Smooth muscle cell (in vitro differentiated cells): Measurements from ENCODE around the gene FAM50B. TPM values are rescaled to one million over a fixed set of nuclear protein-coding genes. Genes with fewer than 3 reads are reported as not detected.

Source experiments
- DNase-seq: peaks from one replicate; lab custom pipeline; 2025; ENCODE audit not compliant: unreplicated experiment; lab: John Stamatoyannopoulos, UW
- H2AFZ ChIP-seq: fragments of 200-600 bp; sonication (generic); 2 replicates; pipeline ENCODE4 v1.6.0; 2016; ENCODE audit warnings: antibody characterized with exemption, low read depth, mild to moderate bottlenecking
- H3F3A ChIP-seq: fragments of 200-600 bp; sonication (generic); 2 replicates; pipeline ENCODE4 v1.6.0; 2017; ENCODE audit warnings: antibody characterized with exemption, low read depth
- H3K27ac ChIP-seq: fragments of 200-600 bp; sonication (generic); 2 replicates; pipeline ENCODE4 v1.5.1; 2016; ENCODE audit warnings: low read depth, mild to moderate bottlenecking
- H3K27me3 ChIP-seq: fragments of 200-600 bp; sonication (generic); 2 replicates; pipeline ENCODE4 v1.6.1; 2016; ENCODE audit warnings: low read depth, mild to moderate bottlenecking
- H3K36me3 ChIP-seq: fragments of 200-600 bp; sonication (generic); 2 replicates; pipeline ENCODE4 v1.5.1; 2016; ENCODE audit warnings: low read depth
- H3K4me1 ChIP-seq: fragments of 200-600 bp; sonication (generic); 2 replicates; pipeline ENCODE4 v1.5.1; 2016; ENCODE audit warnings: low read depth
- H3K4me2 ChIP-seq: fragments of 200-600 bp; sonication (generic); 2 replicates; pipeline ENCODE4 v1.6.0; 2016; ENCODE audit warnings: mild to moderate bottlenecking
- H3K4me3 ChIP-seq: fragments of 200-600 bp; sonication (generic); 2 replicates; pipeline ENCODE4 v1.5.1; 2016; ENCODE audit warnings: mild to moderate bottlenecking
- H3K79me2 ChIP-seq: fragments of 200-600 bp; sonication (generic); 2 replicates; pipeline ENCODE4 v1.6.0; 2016; ENCODE audit warnings: low read depth, mild to moderate bottlenecking
- H3K9ac ChIP-seq: fragments of 200-600 bp; sonication (generic); 2 replicates; pipeline ENCODE4 v1.6.0; 2016; ENCODE audit warnings: low read depth
- H3K9me3 ChIP-seq: fragments of 200-600 bp; sonication (generic); replicated peaks from 2 replicates; pipeline ENCODE4 v1.5.1; 2016; ENCODE audit warnings: low read depth
- H4K20me1 ChIP-seq: fragments of 200-600 bp; sonication (generic); 2 replicates; pipeline ENCODE4 v1.6.0; 2016; ENCODE audit warnings: low read depth
- WGBS: methylation state at CpG from one replicate; pipeline ENCODE4 v1.1.7; 2016; ENCODE audit warnings: low lambda C conversion rate; 5-methylcytosine and 5-hydroxymethylcytosine counted together
- polyA plus RNA-seq: library from polyadenylated mRNA; unstranded; fragments of >200 nt; fragmentation: Nextera tagmentation; extraction: Ambion mirVana; gene quantifications from 2 replicates; pipeline ENCODE4 v1.2.1, GENCODE V29; 2016
- total RNA-seq: library from RNA; depleted of rRNA; stranded (reverse); fragments of >200 nt; gene quantifications from 2 replicates; pipeline ENCODE4 v1.2.3, GENCODE V29; 2014
- TF ChIP-seq, protein P1 (sequence below): fragments of 200-600 bp; sonication (generic); IDR thresholded peaks from 2 replicates; pipeline ENCODE4 v1.5.1; 2017; ENCODE audit warnings: borderline replicate concordance, mild to moderate bottlenecking, antibody characterized with exemption; ENCODE audit not compliant: insufficient read depth, poor library complexity, severe bottlenecking

The FAM50B gene
- total and polyA plus RNA-seq, 2 experiments from 2014 or later, result 4.3 to 6.3 TPM

DNA sequence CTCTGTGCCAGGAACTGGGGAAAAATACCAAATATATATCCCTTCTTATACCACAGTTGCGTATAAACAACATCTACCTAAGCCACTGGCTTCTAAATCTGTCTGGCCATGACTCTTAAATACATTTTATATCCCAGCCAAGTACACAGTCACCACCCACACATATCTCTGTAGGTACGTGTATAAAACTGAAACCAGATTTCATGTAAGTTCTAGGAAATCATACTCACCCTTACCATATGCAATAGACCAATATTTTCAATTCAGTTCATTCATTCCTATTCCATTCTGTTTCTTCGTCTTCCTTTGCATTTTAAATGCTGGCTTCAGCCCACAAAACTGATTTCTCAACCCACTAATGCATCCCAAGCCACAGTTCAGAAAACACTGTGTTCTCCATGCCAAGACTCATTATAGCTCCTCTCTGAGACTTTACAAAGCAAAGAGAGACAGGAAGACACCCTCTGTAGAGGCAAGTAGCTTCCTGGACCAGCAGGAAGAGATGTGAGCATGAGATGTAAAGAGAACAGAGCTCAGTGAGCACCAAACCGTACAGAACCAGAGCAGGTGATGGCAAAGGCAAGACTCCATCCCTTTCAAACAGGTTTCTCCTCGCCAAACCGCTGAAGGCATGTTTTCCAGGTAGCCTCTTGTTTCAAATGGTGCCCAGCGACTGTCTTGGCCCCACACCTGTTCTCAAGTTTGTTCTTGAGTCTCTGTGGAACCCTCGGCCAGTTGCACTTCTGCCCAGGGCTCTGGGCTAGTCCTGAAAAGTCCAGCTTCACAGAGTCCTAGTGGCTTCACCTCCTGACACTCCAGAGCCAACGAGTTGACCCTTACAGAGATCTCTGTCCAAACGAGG lies 18.7 kb downstream of the FAM50B start:
- no peak overlapping the region for H3K4me3 ChIP-seq
- WGBS, result 87% methylated on average over 10 of the region's 10 CpGs
- H2AFZ ChIP-seq, result no peak overlapping the region
- H3K9me3 ChIP-seq, result no peaks in the 10 kb centered on the region
- TF ChIP-seq, protein P1, sequence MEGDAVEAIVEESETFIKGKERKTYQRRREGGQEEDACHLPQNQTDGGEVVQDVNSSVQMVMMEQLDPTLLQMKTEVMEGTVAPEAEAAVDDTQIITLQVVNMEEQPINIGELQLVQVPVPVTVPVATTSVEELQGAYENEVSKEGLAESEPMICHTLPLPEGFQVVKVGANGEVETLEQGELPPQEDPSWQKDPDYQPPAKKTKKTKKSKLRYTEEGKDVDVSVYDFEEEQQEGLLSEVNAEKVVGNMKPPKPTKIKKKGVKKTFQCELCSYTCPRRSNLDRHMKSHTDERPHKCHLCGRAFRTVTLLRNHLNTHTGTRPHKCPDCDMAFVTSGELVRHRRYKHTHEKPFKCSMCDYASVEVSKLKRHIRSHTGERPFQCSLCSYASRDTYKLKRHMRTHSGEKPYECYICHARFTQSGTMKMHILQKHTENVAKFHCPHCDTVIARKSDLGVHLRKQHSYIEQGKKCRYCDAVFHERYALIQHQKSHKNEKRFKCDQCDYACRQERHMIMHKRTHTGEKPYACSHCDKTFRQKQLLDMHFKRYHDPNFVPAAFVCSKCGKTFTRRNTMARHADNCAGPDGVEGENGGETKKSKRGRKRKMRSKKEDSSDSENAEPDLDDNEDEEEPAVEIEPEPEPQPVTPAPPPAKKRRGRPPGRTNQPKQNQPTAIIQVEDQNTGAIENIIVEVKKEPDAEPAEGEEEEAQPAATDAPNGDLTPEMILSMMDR, result no peak
- no peak for DNase-seq
- no peaks in the 10 kb centered on the region for H4K20me1 ChIP-seq
- H3K36me3 ChIP-seq, result no peaks in the 10 kb centered on the region
- H3K9ac ChIP-seq, result no peak overlapping the region
- no peaks in the 10 kb centered on the region for H3F3A ChIP-seq
- H3K79me2 ChIP-seq, result no peaks in the 10 kb centered on the region
- H3K4me1 ChIP-seq, result no peaks in the 10 kb centered on the region
- no peak overlapping the region for H3K27ac ChIP-seq
- no peaks in the 10 kb centered on the region for H3K27me3 ChIP-seq
- H3K4me2 ChIP-seq, result no peak overlapping the region

DNA sequence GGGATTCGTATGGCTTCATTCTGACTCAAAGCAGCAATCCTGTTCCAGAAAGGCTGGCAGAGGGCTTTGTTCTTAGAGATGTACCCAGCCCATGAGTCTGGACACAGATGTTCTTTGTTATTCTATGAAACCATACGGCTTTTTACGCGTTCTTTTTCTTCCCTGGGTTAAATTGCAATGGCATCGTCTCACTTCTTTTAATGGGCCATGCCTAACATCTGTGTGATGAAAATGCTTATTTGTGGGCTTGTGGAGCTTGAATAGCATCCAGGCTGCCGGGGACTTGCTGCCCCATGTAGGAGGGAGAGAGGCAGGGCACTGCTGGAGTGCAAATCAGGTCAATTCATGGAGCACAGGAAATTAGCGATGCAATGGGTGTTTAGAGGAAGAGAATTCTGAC lies 19.4 kb downstream of the FAM50B start:
- H3K27ac ChIP-seq, result no peak overlapping the region
- H3K27me3 ChIP-seq, result no peaks in the 10 kb centered on the region
- no peaks in the 10 kb centered on the region for H3K79me2 ChIP-seq
- TF ChIP-seq, protein P1, result no peak
- H3K36me3 ChIP-seq, result no peaks in the 10 kb centered on the region
- H3K9me3 ChIP-seq, result no peaks in the 10 kb centered on the region
- 74% methylated on average over 7 of the region's 7 CpGs for WGBS
- H2AFZ ChIP-seq, result no peak overlapping the region
- H3K4me3 ChIP-seq, result no peak overlapping the region
- no peak overlapping the region for H3K4me2 ChIP-seq
- H3K9ac ChIP-seq, result no peak overlapping the region
- no peaks in the 10 kb centered on the region for H3F3A ChIP-seq
- H3K4me1 ChIP-seq, result no peaks in the 10 kb centered on the region
- no peak for DNase-seq
- no peaks in the 10 kb centered on the region for H4K20me1 ChIP-seq

DNA sequence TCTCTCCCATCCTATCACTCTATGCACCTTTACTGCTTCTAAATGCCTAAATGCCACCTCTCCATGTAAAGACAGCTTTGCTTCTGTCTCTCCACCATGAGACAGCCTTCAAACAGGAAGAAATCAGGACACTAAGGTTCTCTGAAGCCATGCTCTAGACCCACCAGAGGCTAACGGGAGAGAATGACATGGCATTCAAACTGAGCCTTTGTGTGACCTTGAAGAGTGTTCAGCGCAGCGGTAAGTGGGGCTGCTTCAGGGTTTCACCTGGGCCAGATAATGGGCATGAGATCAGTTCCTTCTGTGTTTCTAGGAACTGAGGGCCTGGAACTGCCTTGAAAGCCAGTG lies 20.1 kb downstream of the FAM50B start:
- Histone ChIP-seq H3K4me1 (no peaks in the 10 kb centered on the region), H3K27me3 (no peaks in the 10 kb centered on the region), H3K9me3 (no peaks in the 10 kb centered on the region), H3K27ac (no peak overlapping the region), H4K20me1 (no peaks in the 10 kb centered on the region), H3K9ac (no peak overlapping the region), H3F3A (no peaks in the 10 kb centered on the region), H3K36me3 (no peaks in the 10 kb centered on the region), H3K79me2 (no peaks in the 10 kb centered on the region), H3K4me2 (no peak overlapping the region), H3K4me3 (no peak overlapping the region), H2AFZ (no peak overlapping the region)
- WGBS, result 97% methylated on average over 3 of the region's 3 CpGs
- TF ChIP-seq, protein P1, result no peak
- DNase-seq, result no peak
